ENCODE results near the gene NR2F1-AS1. TPM values are rescaled to one million over a fixed set of nuclear protein-coding genes. Genes with fewer than 3 reads are reported as not detected.

The NR2F1-AS1 gene
- polyA plus RNA-seq, 1 experiment, result 29.9 TPM

GRCh38 chr5:93572608-93573353 is 8.2 kb downstream of the NR2F1-AS1 start:
- ChIA-PET POLR2A (no interaction called here), CTCF (no interaction called here)
- peaks cover 33% of the 10 kb centered on the region for H3K9me3 ChIP-seq (ENCODE audit: control insufficient read depth, insufficient read depth, low read length)
- no peak for DNase-seq (ENCODE audit: low read depth, low spot score)
- H3K27ac ChIP-seq (ENCODE audit: low read depth, low read length), result peak overlapping the region; percentile 21
- no peak overlapping the region for H3K4me3 ChIP-seq (ENCODE audit: low read depth, low read length)
- no peaks in the 10 kb centered on the region for H3K27me3 ChIP-seq (ENCODE audit: control insufficient read depth, insufficient read depth, low read length)
- TF ChIP-seq CTCF (IDR thresholded peaks at IDR 0.05; ENCODE audit: low read depth, low read length), result no peak

GRCh38 chr5:93572101-93572607 is 8.9 kb downstream of the NR2F1-AS1 start:
- TF ChIP-seq CTCF (IDR thresholded peaks at IDR 0.05; ENCODE audit: low read depth, low read length), result no peak
- H3K9me3 ChIP-seq (ENCODE audit: control insufficient read depth, insufficient read depth, low read length), result peaks cover 33% of the 10 kb centered on the region
- no peaks in the 10 kb centered on the region for H3K27me3 ChIP-seq (ENCODE audit: control insufficient read depth, insufficient read depth, low read length)
- CTCF ChIA-PET, result no interaction called here
- no peak overlapping the region for H3K27ac ChIP-seq (ENCODE audit: low read depth, low read length)
- POLR2A ChIA-PET, result interaction anchor here (0.6 to 0.7 kb wide), 2 partner anchors 232 to 407 kb away, joined by 3 read pairs; no protein-coding TSS in a partner anchor
- no peak overlapping the region for H3K4me3 ChIP-seq (ENCODE audit: low read depth, low read length)
- DNase-seq (ENCODE audit: low read depth, low spot score), result no peak

- Histone ChIP-seq H3K27ac (ENCODE audit: low read depth, low read length) (no peak overlapping the region), H3K9me3 (ENCODE audit: control insufficient read depth, insufficient read depth, low read length) (peaks cover 33% of the 10 kb centered on the region), H3K27me3 (ENCODE audit: control insufficient read depth, insufficient read depth, low read length) (no peaks in the 10 kb centered on the region), H3K4me3 (ENCODE audit: low read depth, low read length) (no peak overlapping the region)
- POLR2A ChIA-PET, result interaction anchor here (0.6 to 0.7 kb wide), 3 partner anchors 145 to 406 kb away, joined by 3 to 9 read pairs (median 3); no protein-coding TSS in a partner anchor
- CTCF ChIA-PET, result interaction anchor here (0.6 to 1.1 kb wide), 2 partner anchors 159 to 230 kb away, joined by 3 to 5 read pairs; no protein-coding TSS in a partner anchor
- no peak for DNase-seq (ENCODE audit: low read depth, low spot score)
- TF ChIP-seq CTCF (IDR thresholded peaks at IDR 0.05; ENCODE audit: low read depth, low read length), result no peak
These were observed 9.7 kb downstream of the NR2F1-AS1 start for GRCh38 chr5:93571114-93571949.

GRCh38 chr5:93570294-93571113 is 10.5 kb downstream of the NR2F1-AS1 start:
- DNase-seq (ENCODE audit: low read depth, low spot score), result no peak
- CTCF ChIA-PET, result interaction anchor here (0.6 to 1.1 kb wide), 2 partner anchors 158 to 230 kb away, joined by 3 to 5 read pairs; no protein-coding TSS in a partner anchor

More at GRCh38 chr5:93570294-93571113, 10.5 kb downstream of the NR2F1-AS1 start:
- Histone ChIP-seq H3K4me3 (ENCODE audit: low read depth, low read length) (no peak overlapping the region), H3K27ac (ENCODE audit: low read depth, low read length) (no peak overlapping the region), H3K9me3 (ENCODE audit: control insufficient read depth, insufficient read depth, low read length) (peaks cover 33% of the 10 kb centered on the region), H3K27me3 (ENCODE audit: control insufficient read depth, insufficient read depth, low read length) (no peaks in the 10 kb centered on the region)
- POLR2A ChIA-PET, result no interaction called here
- TF ChIP-seq CTCF (IDR thresholded peaks at IDR 0.05; ENCODE audit: low read depth, low read length), result no peak
